ENCODE results near the gene LAMTOR4. TPM values are rescaled to one million over a fixed set of nuclear protein-coding genes. Genes with fewer than 3 reads are reported as not detected.

Gene LAMTOR4
- total and polyA plus RNA-seq, 10 of the 15 experiments (the other 5 are each of a cell fraction or from before 2014, with no cell fraction given), result 73.4 to 297 (median 196) TPM

DNA sequence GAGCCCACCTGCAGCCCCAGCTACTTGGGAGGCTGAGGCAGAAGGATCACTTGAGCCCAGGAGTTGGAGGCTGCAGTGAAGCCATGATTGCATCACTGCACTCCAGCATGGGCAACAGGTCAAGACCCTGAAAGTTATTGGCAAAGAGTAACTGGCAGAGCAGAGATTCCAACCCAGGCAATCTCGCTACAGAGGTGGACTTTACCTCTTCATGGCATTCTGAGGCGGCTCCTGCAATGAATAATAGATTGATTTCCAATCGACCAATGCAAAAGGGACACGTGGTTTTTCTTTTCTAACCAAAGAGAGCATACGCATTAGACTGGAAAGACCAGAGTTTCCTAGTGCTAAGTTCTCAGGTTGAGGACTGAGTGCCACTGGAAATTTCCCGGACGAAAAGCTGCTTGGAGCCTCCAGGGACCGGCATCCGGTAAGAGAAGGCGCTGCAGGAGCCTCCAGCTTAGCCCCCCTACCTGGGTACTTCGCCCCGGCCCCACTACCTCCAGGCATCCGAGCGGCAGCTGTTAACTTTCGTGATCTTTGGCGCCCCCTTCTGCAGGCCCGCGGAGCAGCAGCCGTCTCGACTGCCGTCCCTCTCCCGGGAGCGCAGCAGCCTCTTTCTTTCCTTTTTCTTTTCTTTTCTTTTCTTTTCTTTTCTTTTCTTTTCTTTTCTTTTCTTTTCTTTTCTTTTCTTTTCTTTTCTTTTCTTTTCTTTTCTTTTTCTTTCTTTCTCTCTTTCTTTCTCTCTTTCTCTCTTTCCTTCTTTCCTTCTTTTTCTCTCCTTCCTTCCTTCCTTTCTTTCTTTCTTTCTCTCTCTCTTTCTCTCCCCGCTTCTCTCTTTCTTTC lies 17.9 kb upstream of the LAMTOR4 start (continued):
- TF ChIP-seq, protein P1, sequence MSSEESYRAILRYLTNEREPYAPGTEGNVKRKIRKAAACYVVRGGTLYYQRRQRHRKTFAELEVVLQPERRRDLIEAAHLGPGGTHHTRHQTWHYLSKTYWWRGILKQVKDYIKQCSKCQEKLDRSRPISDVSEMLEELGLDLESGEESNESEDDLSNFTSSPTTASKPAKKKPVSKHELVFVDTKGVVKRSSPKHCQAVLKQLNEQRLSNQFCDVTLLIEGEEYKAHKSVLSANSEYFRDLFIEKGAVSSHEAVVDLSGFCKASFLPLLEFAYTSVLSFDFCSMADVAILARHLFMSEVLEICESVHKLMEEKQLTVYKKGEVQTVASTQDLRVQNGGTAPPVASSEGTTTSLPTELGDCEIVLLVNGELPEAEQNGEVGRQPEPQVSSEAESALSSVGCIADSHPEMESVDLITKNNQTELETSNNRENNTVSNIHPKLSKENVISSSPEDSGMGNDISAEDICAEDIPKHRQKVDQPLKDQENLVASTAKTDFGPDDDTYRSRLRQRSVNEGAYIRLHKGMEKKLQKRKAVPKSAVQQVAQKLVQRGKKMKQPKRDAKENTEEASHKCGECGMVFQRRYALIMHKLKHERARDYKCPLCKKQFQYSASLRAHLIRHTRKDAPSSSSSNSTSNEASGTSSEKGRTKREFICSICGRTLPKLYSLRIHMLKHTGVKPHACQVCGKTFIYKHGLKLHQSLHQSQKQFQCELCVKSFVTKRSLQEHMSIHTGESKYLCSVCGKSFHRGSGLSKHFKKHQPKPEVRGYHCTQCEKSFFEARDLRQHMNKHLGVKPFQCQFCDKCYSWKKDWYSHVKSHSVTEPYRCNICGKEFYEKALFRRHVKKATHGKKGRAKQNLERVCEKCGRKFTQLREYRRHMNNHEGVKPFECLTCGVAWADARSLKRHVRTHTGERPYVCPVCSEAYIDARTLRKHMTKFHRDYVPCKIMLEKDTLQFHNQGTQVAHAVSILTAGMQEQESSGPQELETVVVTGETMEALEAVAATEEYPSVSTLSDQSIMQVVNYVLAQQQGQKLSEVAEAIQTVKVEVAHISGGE (CRISPR knock-in tag; IDR thresholded peaks at IDR 0.05), result no peak
- TF ChIP-seq MYC (IDR thresholded peaks at IDR 0.05; ENCODE audit: insufficient read depth, insufficient read length, insufficient replicate concordance, low read length, severe bottlenecking) (no peak), KLF5 (IDR thresholded peaks at IDR 0.05; ENCODE audit: partially characterized antibody) (no peak), YY1 (IDR thresholded peaks at IDR 0.05; ENCODE audit: low read depth, low read length) (0 out of 2 replicates have a peak, but pooled peaks have one; percentile 30), SUPT20H (IDR thresholded peaks at IDR 0.05; ENCODE audit: borderline replicate concordance, control insufficient read depth, low read depth, low read length) (no peak), CEBPB (IDR thresholded peaks at IDR 0.05; ENCODE audit: borderline replicate concordance in 1 of 2, low read depth in 2 of 2, low read length in 2 of 2) (no peak)
- TF ChIP-seq, protein P2, sequence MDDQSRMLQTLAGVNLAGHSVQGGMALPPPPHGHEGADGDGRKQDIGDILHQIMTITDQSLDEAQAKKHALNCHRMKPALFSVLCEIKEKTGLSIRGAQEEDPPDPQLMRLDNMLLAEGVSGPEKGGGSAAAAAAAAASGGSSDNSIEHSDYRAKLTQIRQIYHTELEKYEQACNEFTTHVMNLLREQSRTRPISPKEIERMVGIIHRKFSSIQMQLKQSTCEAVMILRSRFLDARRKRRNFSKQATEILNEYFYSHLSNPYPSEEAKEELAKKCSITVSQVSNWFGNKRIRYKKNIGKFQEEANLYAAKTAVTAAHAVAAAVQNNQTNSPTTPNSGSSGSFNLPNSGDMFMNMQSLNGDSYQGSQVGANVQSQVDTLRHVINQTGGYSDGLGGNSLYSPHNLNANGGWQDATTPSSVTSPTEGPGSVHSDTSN (IDR thresholded peaks at IDR 0.05; ENCODE audit: insufficient replicate concordance, low read depth, low read length), result no peak
- TF ChIP-seq, protein P3, sequence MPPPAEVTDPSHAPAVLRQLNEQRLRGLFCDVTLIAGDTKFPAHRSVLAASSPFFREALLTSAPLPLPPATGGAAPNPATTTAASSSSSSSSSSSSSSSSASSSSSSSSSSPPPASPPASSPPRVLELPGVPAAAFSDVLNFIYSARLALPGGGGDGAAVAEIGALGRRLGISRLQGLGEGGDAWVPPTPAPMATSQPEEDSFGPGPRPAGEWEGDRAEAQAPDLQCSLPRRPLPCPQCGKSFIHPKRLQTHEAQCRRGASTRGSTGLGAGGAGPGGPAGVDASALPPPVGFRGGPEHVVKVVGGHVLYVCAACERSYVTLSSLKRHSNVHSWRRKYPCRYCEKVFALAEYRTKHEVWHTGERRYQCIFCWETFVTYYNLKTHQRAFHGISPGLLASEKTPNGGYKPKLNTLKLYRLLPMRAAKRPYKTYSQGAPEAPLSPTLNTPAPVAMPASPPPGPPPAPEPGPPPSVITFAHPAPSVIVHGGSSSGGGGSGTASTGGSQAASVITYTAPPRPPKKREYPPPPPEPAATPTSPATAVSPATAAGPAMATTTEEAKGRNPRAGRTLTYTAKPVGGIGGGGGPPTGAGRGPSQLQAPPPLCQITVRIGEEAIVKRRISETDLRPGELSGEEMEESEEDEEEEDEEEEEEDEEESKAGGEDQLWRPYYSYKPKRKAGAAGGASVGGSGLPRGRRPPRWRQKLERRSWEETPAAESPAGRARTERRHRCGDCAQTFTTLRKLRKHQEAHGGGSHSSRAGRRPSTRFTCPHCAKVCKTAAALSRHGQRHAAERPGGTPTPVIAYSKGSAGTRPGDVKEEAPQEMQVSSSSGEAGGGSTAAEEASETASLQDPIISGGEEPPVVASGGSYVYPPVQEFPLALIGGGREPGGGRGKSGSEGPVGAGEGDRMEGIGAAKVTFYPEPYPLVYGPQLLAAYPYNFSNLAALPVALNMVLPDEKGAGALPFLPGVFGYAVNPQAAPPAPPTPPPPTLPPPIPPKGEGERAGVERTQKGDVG (CRISPR knock-in tag; IDR thresholded peaks at IDR 0.05), result no peak
- TF ChIP-seq, protein P4, sequence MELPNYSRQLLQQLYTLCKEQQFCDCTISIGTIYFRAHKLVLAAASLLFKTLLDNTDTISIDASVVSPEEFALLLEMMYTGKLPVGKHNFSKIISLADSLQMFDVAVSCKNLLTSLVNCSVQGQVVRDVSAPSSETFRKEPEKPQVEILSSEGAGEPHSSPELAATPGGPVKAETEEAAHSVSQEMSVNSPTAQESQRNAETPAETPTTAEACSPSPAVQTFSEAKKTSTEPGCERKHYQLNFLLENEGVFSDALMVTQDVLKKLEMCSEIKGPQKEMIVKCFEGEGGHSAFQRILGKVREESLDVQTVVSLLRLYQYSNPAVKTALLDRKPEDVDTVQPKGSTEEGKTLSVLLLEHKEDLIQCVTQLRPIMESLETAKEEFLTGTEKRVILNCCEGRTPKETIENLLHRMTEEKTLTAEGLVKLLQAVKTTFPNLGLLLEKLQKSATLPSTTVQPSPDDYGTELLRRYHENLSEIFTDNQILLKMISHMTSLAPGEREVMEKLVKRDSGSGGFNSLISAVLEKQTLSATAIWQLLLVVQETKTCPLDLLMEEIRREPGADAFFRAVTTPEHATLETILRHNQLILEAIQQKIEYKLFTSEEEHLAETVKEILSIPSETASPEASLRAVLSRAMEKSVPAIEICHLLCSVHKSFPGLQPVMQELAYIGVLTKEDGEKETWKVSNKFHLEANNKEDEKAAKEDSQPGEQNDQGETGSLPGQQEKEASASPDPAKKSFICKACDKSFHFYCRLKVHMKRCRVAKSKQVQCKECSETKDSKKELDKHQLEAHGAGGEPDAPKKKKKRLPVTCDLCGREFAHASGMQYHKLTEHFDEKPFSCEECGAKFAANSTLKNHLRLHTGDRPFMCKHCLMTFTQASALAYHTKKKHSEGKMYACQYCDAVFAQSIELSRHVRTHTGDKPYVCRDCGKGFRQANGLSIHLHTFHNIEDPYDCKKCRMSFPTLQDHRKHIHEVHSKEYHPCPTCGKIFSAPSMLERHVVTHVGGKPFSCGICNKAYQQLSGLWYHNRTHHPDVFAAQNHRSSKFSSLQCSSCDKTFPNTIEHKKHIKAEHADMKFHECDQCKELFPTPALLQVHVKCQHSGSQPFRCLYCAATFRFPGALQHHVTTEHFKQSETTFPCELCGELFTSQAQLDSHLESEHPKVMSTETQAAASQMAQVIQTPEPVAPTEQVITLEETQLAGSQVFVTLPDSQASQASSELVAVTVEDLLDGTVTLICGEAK (IDR thresholded peaks at IDR 0.05; ENCODE audit: borderline replicate concordance), result no peak
- TF ChIP-seq, protein P5, sequence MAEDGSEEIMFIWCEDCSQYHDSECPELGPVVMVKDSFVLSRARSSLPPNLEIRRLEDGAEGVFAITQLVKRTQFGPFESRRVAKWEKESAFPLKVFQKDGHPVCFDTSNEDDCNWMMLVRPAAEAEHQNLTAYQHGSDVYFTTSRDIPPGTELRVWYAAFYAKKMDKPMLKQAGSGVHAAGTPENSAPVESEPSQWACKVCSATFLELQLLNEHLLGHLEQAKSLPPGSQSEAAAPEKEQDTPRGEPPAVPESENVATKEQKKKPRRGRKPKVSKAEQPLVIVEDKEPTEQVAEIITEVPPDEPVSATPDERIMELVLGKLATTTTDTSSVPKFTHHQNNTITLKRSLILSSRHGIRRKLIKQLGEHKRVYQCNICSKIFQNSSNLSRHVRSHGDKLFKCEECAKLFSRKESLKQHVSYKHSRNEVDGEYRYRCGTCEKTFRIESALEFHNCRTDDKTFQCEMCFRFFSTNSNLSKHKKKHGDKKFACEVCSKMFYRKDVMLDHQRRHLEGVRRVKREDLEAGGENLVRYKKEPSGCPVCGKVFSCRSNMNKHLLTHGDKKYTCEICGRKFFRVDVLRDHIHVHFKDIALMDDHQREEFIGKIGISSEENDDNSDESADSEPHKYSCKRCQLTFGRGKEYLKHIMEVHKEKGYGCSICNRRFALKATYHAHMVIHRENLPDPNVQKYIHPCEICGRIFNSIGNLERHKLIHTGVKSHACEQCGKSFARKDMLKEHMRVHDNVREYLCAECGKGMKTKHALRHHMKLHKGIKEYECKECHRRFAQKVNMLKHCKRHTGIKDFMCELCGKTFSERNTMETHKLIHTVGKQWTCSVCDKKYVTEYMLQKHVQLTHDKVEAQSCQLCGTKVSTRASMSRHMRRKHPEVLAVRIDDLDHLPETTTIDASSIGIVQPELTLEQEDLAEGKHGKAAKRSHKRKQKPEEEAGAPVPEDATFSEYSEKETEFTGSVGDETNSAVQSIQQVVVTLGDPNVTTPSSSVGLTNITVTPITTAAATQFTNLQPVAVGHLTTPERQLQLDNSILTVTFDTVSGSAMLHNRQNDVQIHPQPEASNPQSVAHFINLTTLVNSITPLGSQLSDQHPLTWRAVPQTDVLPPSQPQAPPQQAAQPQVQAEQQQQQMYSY (CRISPR knock-in tag; IDR thresholded peaks at IDR 0.05), result no peak

All from GM12878 (cell line).